ENCODE results near the gene RAD51B. TPM values are rescaled to one million over a fixed set of nuclear protein-coding genes. Genes with fewer than 3 reads are reported as not detected.

The RAD51B gene
- polyA plus RNA-seq, 3 donors = 3.6 to 11.6 (median 9.4) TPM

DNA sequence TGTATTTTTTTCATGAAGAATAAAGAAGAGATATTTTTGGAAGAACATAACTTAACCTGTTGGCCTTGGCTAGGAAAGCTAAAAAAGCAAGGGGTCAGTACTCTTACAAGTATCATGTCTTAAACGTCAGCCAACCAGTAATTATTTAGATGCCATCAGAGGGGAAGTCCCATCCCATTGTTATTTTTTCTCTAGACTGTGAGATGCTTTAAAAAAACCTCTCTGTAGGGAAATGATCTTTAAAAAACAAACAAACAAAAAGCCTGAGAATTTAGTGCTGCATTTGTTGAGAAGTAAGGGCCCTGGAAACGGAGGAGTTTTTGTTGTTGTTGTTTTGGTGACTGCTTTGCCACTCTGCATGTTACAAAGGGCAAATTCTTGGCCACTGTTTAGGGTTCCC is 499.2 kb downstream of the RAD51B start:
- no CpG with 5 or more reads among the region's 2 CpGs for WGBS (ENCODE audit: insufficient coverage)
- H3K36me3 ChIP-seq (replicated peaks in 1 of 2; ENCODE audit: control insufficient read depth in 1 of 2, insufficient read depth in 2 of 2, low read length in 2 of 2) = no peaks in the 10 kb centered on the region
- H3K4me1 Mint-ChIP-seq = peaks cover 12% of the 10 kb centered on the region

GRCh38 chr14:68320495-68320894 is 500.9 kb downstream of the RAD51B start:
- H3K4me3 Mint-ChIP-seq = no peak overlapping the region
- no peaks in the 10 kb centered on the region for H3K27me3 ChIP-seq (ENCODE audit: control insufficient read depth in 2 of 2, insufficient read depth in 2 of 2, low read length in 2 of 2)

More for the DNA sequence above, 499.2 kb downstream of the RAD51B start:
- no peak overlapping the region for H3K4me2 ChIP-seq (replicated peaks; ENCODE audit: extremely low read depth, low read length, poor library complexity, severe bottlenecking)
- no peak overlapping the region for H2AFZ ChIP-seq (ENCODE audit: insufficient read depth, low read depth, low read length, poor library complexity, severe bottlenecking)
- H3K4me1 ChIP-seq (ENCODE audit: control insufficient read depth in 1 of 2, insufficient read depth in 2 of 2, low read length in 2 of 2) = peaks cover 0 to 6% of the 10 kb centered on the region in 2 donors
- Mint-ChIP-seq H3K36me3 (peaks cover 2 to 6% of the 10 kb centered on the region in 2 donors), H3K27me3 (ENCODE audit: low read depth in 3 of 3) (peaks cover 0 to 4% (median 2%) of the 10 kb centered on the region in 3 donors), H3K4me3 (no peak overlapping the region), H3K9me3 (peaks cover 0 to 3% (median 2%) of the 10 kb centered on the region in 7 donors), H3K27ac (no peak overlapping the region)
- H3K9me3 ChIP-seq (replicated peaks in 1 of 2; ENCODE audit: control insufficient read depth in 1 of 2, insufficient read depth in 1 of 2, low read length in 2 of 2) = no peaks in the 10 kb centered on the region
- H3K4me3 ChIP-seq (replicated peaks in 1 of 3; ENCODE audit: low read depth in 2 of 3, low read length in 3 of 3) = no peak overlapping the region
- TF ChIP-seq, protein P1, sequence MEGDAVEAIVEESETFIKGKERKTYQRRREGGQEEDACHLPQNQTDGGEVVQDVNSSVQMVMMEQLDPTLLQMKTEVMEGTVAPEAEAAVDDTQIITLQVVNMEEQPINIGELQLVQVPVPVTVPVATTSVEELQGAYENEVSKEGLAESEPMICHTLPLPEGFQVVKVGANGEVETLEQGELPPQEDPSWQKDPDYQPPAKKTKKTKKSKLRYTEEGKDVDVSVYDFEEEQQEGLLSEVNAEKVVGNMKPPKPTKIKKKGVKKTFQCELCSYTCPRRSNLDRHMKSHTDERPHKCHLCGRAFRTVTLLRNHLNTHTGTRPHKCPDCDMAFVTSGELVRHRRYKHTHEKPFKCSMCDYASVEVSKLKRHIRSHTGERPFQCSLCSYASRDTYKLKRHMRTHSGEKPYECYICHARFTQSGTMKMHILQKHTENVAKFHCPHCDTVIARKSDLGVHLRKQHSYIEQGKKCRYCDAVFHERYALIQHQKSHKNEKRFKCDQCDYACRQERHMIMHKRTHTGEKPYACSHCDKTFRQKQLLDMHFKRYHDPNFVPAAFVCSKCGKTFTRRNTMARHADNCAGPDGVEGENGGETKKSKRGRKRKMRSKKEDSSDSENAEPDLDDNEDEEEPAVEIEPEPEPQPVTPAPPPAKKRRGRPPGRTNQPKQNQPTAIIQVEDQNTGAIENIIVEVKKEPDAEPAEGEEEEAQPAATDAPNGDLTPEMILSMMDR (IDR thresholded peaks at IDR 0.05) = no peak
- no peak for DNase-seq
- H3K27ac ChIP-seq (ENCODE audit: low read depth in 1 of 2, low read length in 2 of 2) = no peak overlapping the region
- H4K20me1 ChIP-seq (ENCODE audit: insufficient read depth, low read length) = no peaks in the 10 kb centered on the region
- no peaks in the 10 kb centered on the region for H3K27me3 ChIP-seq (ENCODE audit: control insufficient read depth in 2 of 2, insufficient read depth in 2 of 2, low read length in 2 of 2)
- no peaks in the 10 kb centered on the region for H3K79me2 ChIP-seq (ENCODE audit: insufficient read depth, low read length)
- intact Hi-C loops (cut with micrococcal nuclease) = no loop called here
- no peak overlapping the region for H3K9ac ChIP-seq (ENCODE audit: insufficient read depth, low read length, poor library complexity, severe bottlenecking)

More at GRCh38 chr14:68320495-68320894, 500.9 kb downstream of the RAD51B start:
- no peaks in the 10 kb centered on the region for H3K9me3 ChIP-seq (replicated peaks in 1 of 2; ENCODE audit: control insufficient read depth in 1 of 2, insufficient read depth in 1 of 2, low read length in 2 of 2)
- intact Hi-C loops (cut with micrococcal nuclease) = no loop called here
- no peak overlapping the region for H3K27ac ChIP-seq (ENCODE audit: low read depth in 1 of 2, low read length in 2 of 2)
- Mint-ChIP-seq H3K4me1 (peaks cover 13% of the 10 kb centered on the region), H3K27ac (no peak overlapping the region), H3K27me3 (ENCODE audit: low read depth in 3 of 3) (peaks cover 0 to 4% (median 2%) of the 10 kb centered on the region in 3 donors), H3K9me3 (peaks cover 0 to 3% (median 2%) of the 10 kb centered on the region in 7 donors), H3K36me3 (peaks cover 0 to 4% of the 10 kb centered on the region in 2 donors)
- H3K79me2 ChIP-seq (ENCODE audit: insufficient read depth, low read length) = no peaks in the 10 kb centered on the region
- H2AFZ ChIP-seq (ENCODE audit: insufficient read depth, low read depth, low read length, poor library complexity, severe bottlenecking) = no peak overlapping the region
- H3K4me2 ChIP-seq (replicated peaks; ENCODE audit: extremely low read depth, low read length, poor library complexity, severe bottlenecking) = no peak overlapping the region
- TF ChIP-seq, protein P1 (IDR thresholded peaks at IDR 0.05) = no peak
- DNase-seq = no peak
- no peak overlapping the region for H3K9ac ChIP-seq (ENCODE audit: insufficient read depth, low read length, poor library complexity, severe bottlenecking)
- H3K4me1 ChIP-seq (ENCODE audit: control insufficient read depth in 1 of 2, insufficient read depth in 2 of 2, low read length in 2 of 2) = peaks cover 4 to 12% of the 10 kb centered on the region in 2 donors
- no peaks in the 10 kb centered on the region for H4K20me1 ChIP-seq (ENCODE audit: insufficient read depth, low read length)
- H3K4me3 ChIP-seq (replicated peaks in 1 of 3; ENCODE audit: low read depth in 2 of 3, low read length in 3 of 3) = no peak overlapping the region
- no CpG with 5 or more reads among the region's 1 CpG for WGBS (ENCODE audit: insufficient coverage)
- H3K36me3 ChIP-seq (replicated peaks in 1 of 2; ENCODE audit: control insufficient read depth in 1 of 2, insufficient read depth in 2 of 2, low read length in 2 of 2) = no peaks in the 10 kb centered on the region
